B cell (primary cell): ENCODE measurements around the gene ABCA8. TPM values are rescaled to one million over a fixed set of nuclear protein-coding genes. Genes with fewer than 3 reads are reported as not detected.

Experiments used
- ATAC-seq: fragments of 200-7000 bp; cut with Tn5 transposase; one replicate; pipeline ENCODE4 v1.10.0; 2021; ENCODE audit warnings: low read depth, mild to moderate bottlenecking, moderate number of reproducible peaks, moderate library complexity
- CTCF ChIA-PET: fragments of 350-600 bp; sonication (Branson Sonifier 250); formaldehyde crosslinking; loops from one replicate; lab custom pipeline; 2021; ENCODE audit warnings: antibody characterized with exemption, inconsistent platforms; lab: Charles Lee
- POLR2A ChIA-PET: fragments of 350-600 bp; sonication (Branson Sonifier 250); formaldehyde crosslinking; loops from one replicate; lab custom pipeline; 2021; ENCODE audit warnings: antibody characterized with exemption; lab: Charles Lee
- DNase-seq: peaks from one replicate; pipeline ENCODE4 v3.0.0; 2013
- H2AFZ ChIP-seq: 2 replicates; pipeline ENCODE4 v1.6.1; 2012; ENCODE audit warnings: mild to moderate bottlenecking, low read depth, low read length; ENCODE audit not compliant: insufficient read depth, poor library complexity, severe bottlenecking
- H3K27ac ChIP-seq, 2 donors: 1 replicate in 1 of 2; 2 replicates in 1 of 2; pipeline ENCODE4 v1.5.1; 2012 to 2013; ENCODE audit warnings: low read length in 2 of 2, mild to moderate bottlenecking in 2 of 2, moderate library complexity in 1 of 2
- H3K27me3 ChIP-seq, 4 experiments: fragments of 200-600 bp in 1 of 4; sonication (generic) in 1 of 4; replicated peaks in 1 of 4; 1 replicate in 2 of 4; 2 replicates in 2 of 4; pipeline versions ENCODE4 v1.6.1 to v1.7.0; 2013 to 2016; ENCODE audit warnings: low read length in 3 of 4, mild to moderate bottlenecking in 2 of 4, mixed read lengths in 1 of 4, moderate library complexity in 1 of 4; ENCODE audit not compliant: insufficient read depth in 4 of 4, control insufficient read depth in 3 of 4; ENCODE audit errors: control extremely low read depth in 1 of 4
- H3K36me3 ChIP-seq, 2 experiments: replicated peaks in 1 of 2; 1 replicate in 1 of 2; 2 replicates in 1 of 2; pipeline versions ENCODE4 v1.6.1 to v1.7.1; 2013; ENCODE audit warnings: low read length in 1 of 2; ENCODE audit not compliant: insufficient read depth in 2 of 2, control insufficient read depth in 1 of 2; ENCODE audit errors: control extremely low read depth in 1 of 2, extremely low read depth in 1 of 2
- H3K4me1 ChIP-seq, 2 donors: fragments of 200-600 bp in 1 of 2; sonication (generic) in 1 of 2; 1 replicate in 1 of 2; 2 replicates in 1 of 2; pipeline versions ENCODE4 v1.5.1 to v1.6.1; 2013 to 2017; ENCODE audit warnings: low read length in 2 of 2; ENCODE audit not compliant: control insufficient read depth in 2 of 2, insufficient read depth in 2 of 2
- H3K4me2 ChIP-seq: replicated peaks from 2 replicates; pipeline ENCODE3; 2012; ENCODE audit warnings: mild to moderate bottlenecking, low read depth, low read length; ENCODE audit not compliant: poor library complexity, severe bottlenecking
- H3K4me3 ChIP-seq, 5 experiments: fragments of 200-600 bp in 1 of 5; sonication (generic) in 1 of 5; 1 replicate in 3 of 5; 2 replicates in 2 of 5; pipeline versions ENCODE4 v1.5.1 to v1.7.0; 2011 to 2016; ENCODE audit warnings: low read length in 4 of 5, mild to moderate bottlenecking in 4 of 5, low read depth in 2 of 5, control low read depth in 1 of 5, moderate library complexity in 1 of 5; ENCODE audit not compliant: insufficient read depth in 1 of 5; ENCODE audit errors: control extremely low read depth in 1 of 5, extremely low read depth in 1 of 5
- H3K79me2 ChIP-seq: fragments of 200-600 bp; sonication (generic); one replicate; pipeline ENCODE4 v1.6.0; 2016; ENCODE audit warnings: low read length; ENCODE audit not compliant: control insufficient read depth, insufficient read depth
- H3K9ac ChIP-seq: fragments of 200-600 bp; sonication (generic); 2 replicates; pipeline ENCODE4 v1.6.1; 2017; ENCODE audit warnings: mild to moderate bottlenecking, low read length, moderate library complexity
- H3K9me3 ChIP-seq, 3 donors: one replicate each; pipeline versions ENCODE4 v1.6.1 to v1.7.1; 2013; ENCODE audit warnings: low read length in 2 of 3; ENCODE audit not compliant: control insufficient read depth in 2 of 3, insufficient read depth in 1 of 3; ENCODE audit errors: control extremely low read depth in 1 of 3
- H4K20me1 ChIP-seq: 2 replicates; pipeline ENCODE4 v1.6.0; 2012; ENCODE audit warnings: mild to moderate bottlenecking, low read length; ENCODE audit not compliant: insufficient read depth, control insufficient read depth, poor library complexity, severe bottlenecking
- H3K27ac Mint-ChIP-seq: one replicate; pipeline ENCODE4 v1.8.0; 2021; ENCODE audit warnings: mixed read lengths
- H3K27me3 Mint-ChIP-seq: one replicate; pipeline ENCODE4 v1.8.0; 2021; ENCODE audit warnings: mixed read lengths
- H3K4me1 Mint-ChIP-seq: one replicate; pipeline ENCODE4 v1.8.0; 2021; ENCODE audit warnings: mixed read lengths
- H3K4me3 Mint-ChIP-seq: one replicate; pipeline ENCODE4 v1.8.0; 2021; ENCODE audit warnings: mixed read lengths
- H3K9me3 Mint-ChIP-seq: one replicate; pipeline ENCODE4 v1.8.0; 2022; ENCODE audit warnings: mixed read lengths; ENCODE audit not compliant: insufficient read depth
- EZH2 ChIP-seq: IDR thresholded peaks from 2 replicates; pipeline ENCODE4 v1.6.1; 2012; ENCODE audit warnings: borderline replicate concordance, low read depth, mild to moderate bottlenecking, moderate library complexity, low read length; ENCODE audit not compliant: insufficient read depth, poor library complexity, severe bottlenecking
- WGBS: methylation state at CpG from one replicate; pipeline ENCODE4 v1.1.5; 2013; ENCODE audit warnings: missing lambda C conversion rate; ENCODE audit not compliant: insufficient coverage; 5-methylcytosine and 5-hydroxymethylcytosine counted together
- intact Hi-C: fragments of 100-400 bp; cut with micrococcal nuclease; formaldehyde crosslinking; loops from one replicate; pipeline ENCODE4 v1.10.0; 2022
- polyA plus RNA-seq: library from polyadenylated mRNA; depleted of rRNA; stranded (reverse); fragments of >200 nt; gene quantifications from 2 replicates; pipeline ENCODE4 v1.2.3, GENCODE V29; 2012
- total RNA-seq, 2 donors: library from RNA; stranded (reverse); fragments of 120-200 nt in 1 of 2; gene quantifications; 1 replicate in 1 of 2; 2 replicates in 1 of 2; pipeline versions ENCODE4 v1.2.3 to v1.2.4, GENCODE V29; 2013 to 2022
- TF ChIP-seq, protein P1 (sequence below): fragments of 200-600 bp; IDR thresholded peaks from one replicate; pipeline ENCODE4 v1.8.0; 2022; ENCODE audit warnings: antibody characterized with exemption, mild to moderate bottlenecking

ABCA8 gene
- total and polyA plus RNA-seq, 2 donors (not counting 1 experiment from before 2014, with no cell fraction given) = not detected

DNA sequence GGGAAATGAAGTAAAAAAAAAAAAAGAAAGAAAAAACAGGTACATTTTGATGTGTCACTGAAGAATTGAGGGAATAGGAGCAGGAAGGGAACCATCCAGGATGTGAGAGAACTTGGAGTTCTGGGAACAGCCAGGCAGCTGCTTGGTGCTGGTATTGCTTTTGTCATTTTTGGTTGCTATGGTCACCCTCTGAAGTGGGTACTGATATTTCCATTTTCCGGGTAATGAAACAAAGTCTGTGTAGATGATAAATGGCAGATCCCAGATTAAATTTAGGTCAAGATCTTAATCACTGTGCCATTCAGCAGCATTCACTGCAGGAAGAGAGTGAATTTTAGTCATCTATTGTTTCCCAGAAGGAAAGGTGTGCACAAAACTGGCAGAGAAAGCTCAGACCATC, 93.6 kb downstream of the ABCA8 start:
- H3K27ac Mint-ChIP-seq = no peak overlapping the region
- no peak for ATAC-seq

DNA sequence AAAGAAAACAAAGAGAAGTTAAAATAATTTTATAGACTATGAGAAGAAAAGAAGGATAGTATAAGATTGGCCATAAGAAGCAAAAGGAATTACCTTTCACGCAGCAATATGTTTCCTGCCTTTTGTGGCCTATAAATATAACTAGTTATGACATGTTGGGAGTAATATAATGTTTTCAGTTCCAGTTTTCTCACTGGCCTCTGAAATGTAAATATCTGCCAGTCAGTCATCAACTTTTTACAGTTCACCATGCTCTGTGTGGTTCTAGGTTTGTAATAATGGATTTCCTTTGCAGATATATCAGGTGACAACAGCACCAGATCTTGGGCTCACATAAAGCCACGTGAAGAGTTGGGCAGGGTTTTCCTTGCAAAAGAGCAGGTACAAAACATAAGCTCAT, 94.3 kb downstream of the ABCA8 start:
- H3K27me3 ChIP-seq = no peaks in the 10 kb centered on the region
- peaks cover 11% of the 10 kb centered on the region for H3K27me3 Mint-ChIP-seq
- H3K36me3 ChIP-seq = no peaks in the 10 kb centered on the region
- H3K4me1 Mint-ChIP-seq = no peaks in the 10 kb centered on the region
- TF ChIP-seq EZH2 = no peak
- TF ChIP-seq, protein P1, sequence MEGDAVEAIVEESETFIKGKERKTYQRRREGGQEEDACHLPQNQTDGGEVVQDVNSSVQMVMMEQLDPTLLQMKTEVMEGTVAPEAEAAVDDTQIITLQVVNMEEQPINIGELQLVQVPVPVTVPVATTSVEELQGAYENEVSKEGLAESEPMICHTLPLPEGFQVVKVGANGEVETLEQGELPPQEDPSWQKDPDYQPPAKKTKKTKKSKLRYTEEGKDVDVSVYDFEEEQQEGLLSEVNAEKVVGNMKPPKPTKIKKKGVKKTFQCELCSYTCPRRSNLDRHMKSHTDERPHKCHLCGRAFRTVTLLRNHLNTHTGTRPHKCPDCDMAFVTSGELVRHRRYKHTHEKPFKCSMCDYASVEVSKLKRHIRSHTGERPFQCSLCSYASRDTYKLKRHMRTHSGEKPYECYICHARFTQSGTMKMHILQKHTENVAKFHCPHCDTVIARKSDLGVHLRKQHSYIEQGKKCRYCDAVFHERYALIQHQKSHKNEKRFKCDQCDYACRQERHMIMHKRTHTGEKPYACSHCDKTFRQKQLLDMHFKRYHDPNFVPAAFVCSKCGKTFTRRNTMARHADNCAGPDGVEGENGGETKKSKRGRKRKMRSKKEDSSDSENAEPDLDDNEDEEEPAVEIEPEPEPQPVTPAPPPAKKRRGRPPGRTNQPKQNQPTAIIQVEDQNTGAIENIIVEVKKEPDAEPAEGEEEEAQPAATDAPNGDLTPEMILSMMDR = no peak
- no peak for ATAC-seq
- no peak for DNase-seq
- H3K4me3 Mint-ChIP-seq = no peak overlapping the region
- no peak overlapping the region for H3K27ac ChIP-seq
- ChIA-PET CTCF (no interaction called here), POLR2A (no interaction called here)
- peaks cover 2% of the 10 kb centered on the region for H3K9me3 Mint-ChIP-seq
- intact Hi-C loops = no loop called here
- no peaks in the 10 kb centered on the region for H3K79me2 ChIP-seq
- H3K27ac Mint-ChIP-seq = no peak overlapping the region
- H4K20me1 ChIP-seq = no peaks in the 10 kb centered on the region
- no peak overlapping the region for H3K9ac ChIP-seq
- no peaks in the 10 kb centered on the region for H3K9me3 ChIP-seq
- no peaks in the 10 kb centered on the region for H3K4me1 ChIP-seq
- no peak overlapping the region for H2AFZ ChIP-seq
- H3K4me3 ChIP-seq = no peak overlapping the region
- 0% methylated on average over 1 of the region's 2 CpGs for WGBS
- H3K4me2 ChIP-seq = no peak overlapping the region

More for the DNA sequence above, 93.6 kb downstream of the ABCA8 start:
- no peak overlapping the region for H3K4me3 ChIP-seq
- H3K4me1 ChIP-seq = no peaks in the 10 kb centered on the region
- 67% methylated on average over 1 of the region's 1 CpG for WGBS
- H3K9ac ChIP-seq = no peak overlapping the region
- Mint-ChIP-seq H3K4me3 (no peak overlapping the region), H3K9me3 (peaks cover 2% of the 10 kb centered on the region), H3K27me3 (peaks cover 11% of the 10 kb centered on the region), H3K4me1 (no peaks in the 10 kb centered on the region)
- CTCF ChIA-PET = no interaction called here
- no peak overlapping the region for H3K27ac ChIP-seq
- DNase-seq = no peak
- intact Hi-C loops = no loop called here
- no peaks in the 10 kb centered on the region for H4K20me1 ChIP-seq
- H2AFZ ChIP-seq = no peak overlapping the region
- H3K79me2 ChIP-seq = no peaks in the 10 kb centered on the region
- no peaks in the 10 kb centered on the region for H3K27me3 ChIP-seq
- no peak for TF ChIP-seq EZH2
- TF ChIP-seq, protein P1 = no peak
- no peaks in the 10 kb centered on the region for H3K36me3 ChIP-seq
- no peak overlapping the region for H3K4me2 ChIP-seq
- POLR2A ChIA-PET = no interaction called here
- no peaks in the 10 kb centered on the region for H3K9me3 ChIP-seq
